Effector CD4-positive, alpha-beta T cell (primary cell): Measurements from ENCODE around the gene CYS1.
"Not testable (repeated sequence)": the region's sequence is repeated elsewhere in the genome, so short reads cannot be mapped to it uniquely, and the experiment has no call there.

Experiments
- DNase-seq: peaks from one replicate; pipeline ENCODE4 v3.0.0-alpha.2; 2020

Gene CYS1

GRCh38 chr2:10028988-10029874, 51.0 kb downstream of the CYS1 start:
- no peak for DNase-seq

DNA sequence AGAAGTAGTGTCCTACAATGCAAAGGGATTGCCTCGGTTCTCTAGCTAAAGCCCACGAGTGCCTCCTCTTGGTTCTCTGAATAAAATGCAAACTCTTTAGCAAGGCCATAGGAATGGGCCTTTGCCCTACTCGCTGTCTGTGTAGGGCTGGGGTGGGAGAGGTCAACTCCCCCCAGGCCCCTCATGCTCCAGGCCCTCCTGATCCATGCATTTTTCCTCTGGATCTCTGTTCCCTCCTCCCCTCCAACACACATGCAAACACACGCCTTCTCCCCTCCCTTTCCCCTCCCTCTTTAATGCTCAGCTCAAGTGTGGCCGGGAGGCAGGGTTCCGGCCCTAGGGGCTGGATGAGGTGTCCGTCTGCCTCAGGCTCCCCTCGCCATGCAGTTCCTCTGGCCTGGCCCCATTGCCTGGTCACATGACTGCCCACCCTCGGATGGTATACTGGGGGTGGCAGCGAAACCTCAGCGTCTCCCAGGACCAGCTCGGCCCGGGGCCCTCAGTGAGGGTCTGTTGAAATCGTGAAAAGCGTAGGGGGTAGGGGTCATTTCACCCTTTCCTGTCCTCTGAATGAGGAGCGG, 51.7 kb downstream of the CYS1 start:
- DNase-seq = no peak

DNA sequence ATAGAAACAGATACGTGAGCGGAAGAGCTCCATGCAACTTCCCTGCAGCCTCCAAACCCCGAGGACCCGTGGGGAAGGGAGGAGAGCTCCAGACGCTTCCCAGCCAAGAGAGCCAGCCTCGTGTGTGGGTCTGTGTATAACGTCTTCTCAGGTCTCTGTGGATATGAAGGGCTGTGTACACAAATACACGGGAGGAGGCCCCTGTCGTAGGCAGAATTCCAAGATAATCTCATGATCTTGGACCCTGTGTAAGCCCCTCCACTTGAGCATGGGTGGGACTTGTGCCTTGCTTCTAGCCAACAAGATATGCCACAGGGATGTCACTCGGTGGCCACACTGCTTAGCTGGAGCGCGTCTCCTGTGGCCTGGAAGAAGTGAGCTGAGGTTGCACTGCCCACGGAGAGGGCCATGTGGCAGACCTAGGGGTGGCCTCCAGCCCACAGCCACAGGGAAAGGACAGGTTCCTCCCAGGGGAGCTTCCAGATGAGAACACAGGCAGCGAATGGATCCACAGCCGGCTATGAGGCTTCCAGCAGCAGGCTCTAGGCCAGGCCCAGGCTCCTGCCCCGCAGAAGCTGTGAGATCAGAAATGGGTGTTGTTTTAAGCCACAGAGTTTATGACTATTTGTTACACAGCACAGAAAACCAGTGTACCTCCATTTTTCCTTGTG, 52.4 kb downstream of the CYS1 start:
- no peak for DNase-seq

- DNase-seq = no peak
Measured at GRCh38 chr2:10026940-10027569, 53.2 kb downstream of the CYS1 start.

- no peak for DNase-seq
Measured at GRCh38 chr2:10022966-10023662, 57.1 kb downstream of the CYS1 start.

DNA sequence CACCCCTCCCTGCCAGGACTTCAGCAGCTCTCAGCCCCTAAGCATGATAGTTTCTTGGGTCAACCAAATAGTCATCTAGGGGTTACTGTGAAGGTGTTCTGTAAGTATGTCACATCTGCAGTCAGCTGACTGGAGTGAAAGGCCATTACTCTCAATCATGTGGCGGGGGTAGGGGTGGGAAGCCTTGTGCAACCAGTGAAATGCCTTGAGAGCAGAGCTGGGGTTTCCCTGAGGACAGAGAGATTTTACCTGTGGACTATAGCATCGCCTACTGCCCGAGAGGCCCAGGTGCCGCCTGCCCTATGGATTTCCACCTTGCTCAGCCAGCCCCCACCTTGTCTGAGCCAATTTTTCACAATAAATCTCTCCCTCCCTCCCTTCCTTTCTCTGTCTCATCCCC, 57.8 kb downstream of the CYS1 start:
- no peak for DNase-seq

- no peak for DNase-seq
Measured at GRCh38 chr2:10022041-10022421, 58.2 kb downstream of the CYS1 start.

GRCh38 chr2:10019602-10020400, 60.4 kb downstream of the CYS1 start:
- no peak for DNase-seq

- DNase-seq = no peak
Measured at GRCh38 chr2:10019174-10019573, 61.0 kb downstream of the CYS1 start.

- no peak for DNase-seq
Measured at GRCh38 chr2:10017313-10017941, 62.8 kb downstream of the CYS1 start.

GRCh38 chr2:10016802-10017258, 63.4 kb downstream of the CYS1 start:
- DNase-seq = no peak

- DNase-seq = no peak
Measured at GRCh38 chr2:10016001-10016801, 64.0 kb downstream of the CYS1 start.

- DNase-seq = not testable (repeated sequence)
Measured at GRCh38 chr2:10015376-10015989, 64.7 kb downstream of the CYS1 start.

DNA sequence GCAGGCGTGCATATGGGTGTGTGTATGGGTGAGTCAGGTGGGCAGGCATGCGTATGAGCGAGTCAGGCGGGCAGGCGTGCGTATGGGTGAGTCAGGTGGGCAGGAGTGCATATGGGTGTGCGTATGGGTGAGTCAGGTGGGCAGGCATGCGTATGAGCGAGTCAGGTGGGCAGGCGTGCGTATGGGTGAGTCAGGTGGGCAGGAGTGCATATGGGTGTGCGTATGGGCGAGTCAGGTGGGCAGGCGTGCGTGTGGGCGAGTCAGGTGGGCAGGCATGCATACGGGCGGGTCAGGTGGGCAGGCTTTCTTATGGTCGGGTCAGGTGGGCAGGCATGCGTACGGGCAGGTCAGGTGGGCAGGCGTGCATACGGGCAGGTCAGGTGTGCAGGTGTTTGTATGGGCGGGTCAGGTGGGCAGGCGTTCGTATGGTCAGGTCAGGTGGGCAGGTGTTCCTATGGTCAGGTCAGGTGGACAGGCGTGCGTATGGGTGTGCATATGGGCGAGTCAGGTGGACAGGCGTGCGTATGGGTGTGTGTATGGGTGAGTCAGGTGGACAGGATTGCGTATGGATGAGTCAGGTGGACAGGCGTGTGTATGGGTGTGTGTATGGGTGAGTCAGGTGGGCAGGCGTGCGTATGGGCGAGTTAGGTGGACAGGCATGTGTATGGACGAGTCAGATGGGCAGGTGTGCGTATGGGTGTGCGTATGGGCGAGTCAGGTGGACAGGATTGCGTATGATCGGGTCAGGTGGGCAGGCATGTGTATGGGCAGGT, 65.6 kb downstream of the CYS1 start:
- no peak for DNase-seq

GRCh38 chr2:10013651-10014417, 66.4 kb downstream of the CYS1 start:
- not testable (repeated sequence) for DNase-seq

GRCh38 chr2:10012963-10013461, 67.2 kb downstream of the CYS1 start:
- DNase-seq = no peak

GRCh38 chr2:10012366-10012962, 67.7 kb downstream of the CYS1 start:
- DNase-seq = not testable (repeated sequence)
